ENCODE data around the gene ATG3.

DNA sequence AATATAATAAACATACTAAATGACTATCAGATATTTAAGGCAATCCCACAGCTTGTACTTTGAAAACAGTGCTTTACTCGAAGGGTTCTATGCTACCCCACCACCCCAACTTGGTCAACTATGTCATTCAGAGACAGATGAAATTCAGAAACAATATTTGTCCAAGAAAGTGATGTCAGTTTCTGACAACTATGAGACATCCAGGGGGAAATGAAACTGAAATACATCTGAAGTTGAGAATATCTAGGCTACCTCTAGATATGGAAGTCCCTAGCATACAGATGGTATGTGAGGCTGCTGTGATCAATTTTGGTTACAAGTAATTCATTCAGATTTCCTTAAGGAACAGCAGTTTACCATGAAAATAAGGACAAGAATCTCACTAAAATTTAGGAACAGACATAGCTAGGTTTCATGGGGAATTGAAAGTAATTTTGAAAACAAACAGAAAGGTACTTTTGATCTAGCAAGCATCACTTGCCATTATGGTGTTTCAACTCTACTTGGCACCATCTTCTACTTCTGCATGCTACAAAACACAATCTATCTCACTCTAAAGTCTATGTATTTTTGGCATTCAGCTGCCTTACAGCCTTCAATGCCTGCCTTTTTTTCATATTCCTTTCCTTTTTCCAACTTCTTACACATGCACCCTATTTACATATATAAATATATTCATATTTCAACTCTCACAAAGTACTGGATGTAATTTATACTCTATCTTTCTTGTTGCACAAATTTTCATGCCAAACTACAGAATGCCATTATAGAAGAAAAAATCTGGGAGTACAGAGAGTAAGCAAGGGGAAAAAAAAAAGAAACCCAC is 21.7 kb downstream of the ATG3 start:
- TF ChIP-seq POLR2AphosphoS5 (IDR thresholded peaks at IDR 0.05; ENCODE audit: low read depth) (no peak), EZH2phosphoT487 (IDR thresholded peaks at IDR 0.05; ENCODE audit: unreplicated experiment) (no peak), CREB1 (CRISPR knock-in tag; IDR thresholded peaks at IDR 0.05; ENCODE audit: low read depth) (no peak), JUNB (IDR thresholded peaks at IDR 0.05; ENCODE audit: unreplicated experiment) (no peak), EZH2 (IDR thresholded peaks at IDR 0.05; ENCODE audit: low read depth, unreplicated experiment) (no peak), ZNF331 (CRISPR knock-in tag; IDR thresholded peaks at IDR 0.05; ENCODE audit: low read depth) (no peak)
- TF ChIP-seq, protein P1, sequence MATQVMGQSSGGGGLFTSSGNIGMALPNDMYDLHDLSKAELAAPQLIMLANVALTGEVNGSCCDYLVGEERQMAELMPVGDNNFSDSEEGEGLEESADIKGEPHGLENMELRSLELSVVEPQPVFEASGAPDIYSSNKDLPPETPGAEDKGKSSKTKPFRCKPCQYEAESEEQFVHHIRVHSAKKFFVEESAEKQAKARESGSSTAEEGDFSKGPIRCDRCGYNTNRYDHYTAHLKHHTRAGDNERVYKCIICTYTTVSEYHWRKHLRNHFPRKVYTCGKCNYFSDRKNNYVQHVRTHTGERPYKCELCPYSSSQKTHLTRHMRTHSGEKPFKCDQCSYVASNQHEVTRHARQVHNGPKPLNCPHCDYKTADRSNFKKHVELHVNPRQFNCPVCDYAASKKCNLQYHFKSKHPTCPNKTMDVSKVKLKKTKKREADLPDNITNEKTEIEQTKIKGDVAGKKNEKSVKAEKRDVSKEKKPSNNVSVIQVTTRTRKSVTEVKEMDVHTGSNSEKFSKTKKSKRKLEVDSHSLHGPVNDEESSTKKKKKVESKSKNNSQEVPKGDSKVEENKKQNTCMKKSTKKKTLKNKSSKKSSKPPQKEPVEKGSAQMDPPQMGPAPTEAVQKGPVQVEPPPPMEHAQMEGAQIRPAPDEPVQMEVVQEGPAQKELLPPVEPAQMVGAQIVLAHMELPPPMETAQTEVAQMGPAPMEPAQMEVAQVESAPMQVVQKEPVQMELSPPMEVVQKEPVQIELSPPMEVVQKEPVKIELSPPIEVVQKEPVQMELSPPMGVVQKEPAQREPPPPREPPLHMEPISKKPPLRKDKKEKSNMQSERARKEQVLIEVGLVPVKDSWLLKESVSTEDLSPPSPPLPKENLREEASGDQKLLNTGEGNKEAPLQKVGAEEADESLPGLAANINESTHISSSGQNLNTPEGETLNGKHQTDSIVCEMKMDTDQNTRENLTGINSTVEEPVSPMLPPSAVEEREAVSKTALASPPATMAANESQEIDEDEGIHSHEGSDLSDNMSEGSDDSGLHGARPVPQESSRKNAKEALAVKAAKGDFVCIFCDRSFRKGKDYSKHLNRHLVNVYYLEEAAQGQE (IDR thresholded peaks at IDR 0.05; ENCODE audit: unreplicated experiment) = no peak
- TF ChIP-seq, protein P2, sequence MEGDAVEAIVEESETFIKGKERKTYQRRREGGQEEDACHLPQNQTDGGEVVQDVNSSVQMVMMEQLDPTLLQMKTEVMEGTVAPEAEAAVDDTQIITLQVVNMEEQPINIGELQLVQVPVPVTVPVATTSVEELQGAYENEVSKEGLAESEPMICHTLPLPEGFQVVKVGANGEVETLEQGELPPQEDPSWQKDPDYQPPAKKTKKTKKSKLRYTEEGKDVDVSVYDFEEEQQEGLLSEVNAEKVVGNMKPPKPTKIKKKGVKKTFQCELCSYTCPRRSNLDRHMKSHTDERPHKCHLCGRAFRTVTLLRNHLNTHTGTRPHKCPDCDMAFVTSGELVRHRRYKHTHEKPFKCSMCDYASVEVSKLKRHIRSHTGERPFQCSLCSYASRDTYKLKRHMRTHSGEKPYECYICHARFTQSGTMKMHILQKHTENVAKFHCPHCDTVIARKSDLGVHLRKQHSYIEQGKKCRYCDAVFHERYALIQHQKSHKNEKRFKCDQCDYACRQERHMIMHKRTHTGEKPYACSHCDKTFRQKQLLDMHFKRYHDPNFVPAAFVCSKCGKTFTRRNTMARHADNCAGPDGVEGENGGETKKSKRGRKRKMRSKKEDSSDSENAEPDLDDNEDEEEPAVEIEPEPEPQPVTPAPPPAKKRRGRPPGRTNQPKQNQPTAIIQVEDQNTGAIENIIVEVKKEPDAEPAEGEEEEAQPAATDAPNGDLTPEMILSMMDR (conservative IDR thresholded peaks at IDR 0.05; ENCODE audit: low read depth in 2 of 2) = no peak

Measured in GM23338 (cell line).